Activated T-cell treated with anti-CD3 and anti-CD28 coated beads, Interleukin-2, amount 50 U/mL, for 72 hours (primary cell): ENCODE data around the gene PDZD8. TPM values are rescaled to one million over a fixed set of nuclear protein-coding genes. Genes with fewer than 3 reads are reported as not detected.
"Not testable (repeated sequence)": the region's sequence is repeated elsewhere in the genome, so short reads cannot be mapped to it uniquely, and the experiment has no call there.

Experiments used
- ATAC-seq, 2 donors: fragments of 150-1000 bp; cut with Tn5 transposase; replicated peaks in 1 of 2; 2 replicates each; pipeline ENCODE4 v1.10.0; 2021; ENCODE audit warnings: moderate library complexity in 2 of 2, mild to moderate bottlenecking in 1 of 2
- DNase-seq, 2 donors: peaks; one replicate each; pipeline ENCODE4 v3.0.0; 2021 to 2022; ENCODE audit warnings: mixed read lengths in 1 of 2
- H3K27ac Mint-ChIP-seq: one replicate; pipeline ENCODE4 v1.8.0; 2022; ENCODE audit warnings: mild to moderate bottlenecking, moderate library complexity, mixed read lengths
- H3K27me3 Mint-ChIP-seq: one replicate; pipeline ENCODE4 v1.8.0; 2022; ENCODE audit warnings: low read depth, mixed read lengths
- H3K36me3 Mint-ChIP-seq, 2 donors: one replicate each; pipeline ENCODE4 v1.8.0; 2022; ENCODE audit warnings: mixed read lengths in 2 of 2, mild to moderate bottlenecking in 1 of 2; ENCODE audit not compliant: insufficient read depth in 2 of 2
- H3K4me1 Mint-ChIP-seq: one replicate; pipeline ENCODE4 v1.8.0; 2022; ENCODE audit warnings: low read depth, mixed read lengths
- H3K4me3 Mint-ChIP-seq, 2 donors: one replicate each; pipeline ENCODE4 v1.8.0; 2022; ENCODE audit warnings: mild to moderate bottlenecking in 2 of 2, mixed read lengths in 2 of 2, moderate library complexity in 2 of 2
- H3K9me3 Mint-ChIP-seq, 2 donors: one replicate each; pipeline ENCODE4 v1.8.0; 2022; ENCODE audit warnings: mixed read lengths in 2 of 2
- total RNA-seq, 2 donors: library from RNA; stranded (reverse); gene quantifications; one replicate each; pipeline ENCODE4 v1.2.3, GENCODE V29; 2022

Gene PDZD8
- total RNA-seq, 2 donors from 2014 or later = 16.3 to 18.3 TPM

GRCh38 chr10:117248750-117249465 is 126.3 kb downstream of the PDZD8 start:
- Mint-ChIP-seq H3K27ac (no peak overlapping the region), H3K36me3 (no peaks in the 10 kb centered on the region)
- no peak for ATAC-seq

GRCh38 chr10:117246997-117247671 is 128.1 kb downstream of the PDZD8 start:
- H3K4me3 Mint-ChIP-seq = no peak overlapping the region
- no peak overlapping the region for H3K27ac Mint-ChIP-seq
- peaks cover 45% of the 10 kb centered on the region for H3K27me3 Mint-ChIP-seq
- H3K9me3 Mint-ChIP-seq = no peaks in the 10 kb centered on the region
- no peak for ATAC-seq
- H3K36me3 Mint-ChIP-seq = no peaks in the 10 kb centered on the region
- H3K4me1 Mint-ChIP-seq = peaks cover 17% of the 10 kb centered on the region
- no peak for DNase-seq

More at GRCh38 chr10:117248750-117249465, 126.3 kb downstream of the PDZD8 start:
- H3K27me3 Mint-ChIP-seq = peaks cover 28% of the 10 kb centered on the region
- H3K4me3 Mint-ChIP-seq = peak overlapping the region in 1 of 2 donors; percentile 10
- no peaks in the 10 kb centered on the region for H3K9me3 Mint-ChIP-seq
- no peak for DNase-seq
- peaks cover 17% of the 10 kb centered on the region for H3K4me1 Mint-ChIP-seq

GRCh38 chr10:117242463-117242832 is 132.8 kb downstream of the PDZD8 start:
- ATAC-seq = no peak
- H3K4me3 Mint-ChIP-seq = no peak overlapping the region

GRCh38 chr10:117241541-117242462 is 133.4 kb downstream of the PDZD8 start:
- H3K4me1 Mint-ChIP-seq = no peaks in the 10 kb centered on the region
- peak in 1 of 2 donors; percentile 17 for ATAC-seq
- H3K9me3 Mint-ChIP-seq = no peaks in the 10 kb centered on the region
- H3K4me3 Mint-ChIP-seq = peak overlapping the region; percentile 28 to 78
- no peaks in the 10 kb centered on the region for H3K36me3 Mint-ChIP-seq
- no peak overlapping the region for H3K27ac Mint-ChIP-seq
- H3K27me3 Mint-ChIP-seq = peaks cover 41% of the 10 kb centered on the region
- DNase-seq = peak in 1 of 2 donors; percentile 3

More at GRCh38 chr10:117242463-117242832, 132.8 kb downstream of the PDZD8 start:
- peaks cover 45% of the 10 kb centered on the region for H3K27me3 Mint-ChIP-seq
- DNase-seq = no peak
- H3K27ac Mint-ChIP-seq = no peak overlapping the region
- H3K4me1 Mint-ChIP-seq = peaks cover 4% of the 10 kb centered on the region
- no peaks in the 10 kb centered on the region for H3K9me3 Mint-ChIP-seq
- no peaks in the 10 kb centered on the region for H3K36me3 Mint-ChIP-seq

GRCh38 chr10:117240621-117241529 is 134.4 kb downstream of the PDZD8 start, which contains the start of gene SLC18A2:
TSS of gene SLC18A2 (plus strand) at chr10:117241114. CDS start at chr10:117241694, 580 bp downstream.
- peaks cover 45% of the 10 kb centered on the region for H3K27me3 Mint-ChIP-seq
- ATAC-seq (peak in 1 of 2 donors; percentile 24), DNase-seq (no peak)
- H3K9me3 Mint-ChIP-seq = no peaks in the 10 kb centered on the region
- no peaks in the 10 kb centered on the region for H3K36me3 Mint-ChIP-seq
- H3K4me3 Mint-ChIP-seq = peak within 1 kb of the TSS; percentile 28 to 78
- H3K4me1 Mint-ChIP-seq = no peaks in the 10 kb centered on the region
- no peak within 1 kb of the TSS for H3K27ac Mint-ChIP-seq

GRCh38 chr10:117239721-117240620 is 135.3 kb downstream of the PDZD8 start:
- no peaks in the 10 kb centered on the region for H3K4me1 Mint-ChIP-seq
- DNase-seq (no peak), ATAC-seq (no peak)
- no peak overlapping the region for H3K4me3 Mint-ChIP-seq
- H3K9me3 Mint-ChIP-seq = no peaks in the 10 kb centered on the region
- H3K27me3 Mint-ChIP-seq = peaks cover 47% of the 10 kb centered on the region
- H3K27ac Mint-ChIP-seq = no peak overlapping the region
- no peaks in the 10 kb centered on the region for H3K36me3 Mint-ChIP-seq

- no peaks in the 10 kb centered on the region for H3K36me3 Mint-ChIP-seq
- ATAC-seq (no peak), DNase-seq (no peak)
- no peaks in the 10 kb centered on the region for H3K9me3 Mint-ChIP-seq
- H3K4me3 Mint-ChIP-seq = no peak overlapping the region
- H3K4me1 Mint-ChIP-seq = no peaks in the 10 kb centered on the region
- H3K27ac Mint-ChIP-seq = no peak overlapping the region
- H3K27me3 Mint-ChIP-seq = peaks cover 39% of the 10 kb centered on the region
Measured at GRCh38 chr10:117239051-117239450, 136.2 kb downstream of the PDZD8 start.

GRCh38 chr10:117237401-117237991 is 137.7 kb downstream of the PDZD8 start:
- DNase-seq (no peak), ATAC-seq (no peak)

GRCh38 chr10:117230107-117230506 is 145.1 kb downstream of the PDZD8 start:
- DNase-seq, H3K4me1 Mint-ChIP-seq, H3K9me3 Mint-ChIP-seq, ATAC-seq, H3K36me3 Mint-ChIP-seq, H3K27ac Mint-ChIP-seq, H3K4me3 Mint-ChIP-seq: not testable (repeated sequence)
- H3K27me3 Mint-ChIP-seq = peaks cover 46% of the 10 kb centered on the region

More at GRCh38 chr10:117237401-117237991, 137.7 kb downstream of the PDZD8 start:
- H3K4me1 Mint-ChIP-seq = no peaks in the 10 kb centered on the region
- no peaks in the 10 kb centered on the region for H3K36me3 Mint-ChIP-seq
- no peak overlapping the region for H3K4me3 Mint-ChIP-seq
- H3K9me3 Mint-ChIP-seq = no peaks in the 10 kb centered on the region
- peaks cover 35% of the 10 kb centered on the region for H3K27me3 Mint-ChIP-seq
- no peak overlapping the region for H3K27ac Mint-ChIP-seq

- no peaks in the 10 kb centered on the region for H3K4me1 Mint-ChIP-seq
- no peaks in the 10 kb centered on the region for H3K36me3 Mint-ChIP-seq
- ATAC-seq = no peak
- no peak overlapping the region for H3K27ac Mint-ChIP-seq
- peaks cover 43% of the 10 kb centered on the region for H3K27me3 Mint-ChIP-seq
- no peaks in the 10 kb centered on the region for H3K9me3 Mint-ChIP-seq
- H3K4me3 Mint-ChIP-seq = no peak overlapping the region
- DNase-seq = no peak
Measured at GRCh38 chr10:117228210-117228609, 147.0 kb downstream of the PDZD8 start.
